SH-SY5Y (cell line): ENCODE measurements around the gene CBL.

Experiments used
- GATA2 ChIP-seq: IDR thresholded peaks from 2 replicates; pipeline ENCODE4 v1.6.1; 2011; ENCODE audit warnings: mild to moderate bottlenecking, low read depth, low read length
- GATA3 ChIP-seq: IDR thresholded peaks from 2 replicates; pipeline ENCODE4 v1.6.1; 2011; ENCODE audit warnings: low read depth, mild to moderate bottlenecking, low read length, moderate library complexity

DNA sequence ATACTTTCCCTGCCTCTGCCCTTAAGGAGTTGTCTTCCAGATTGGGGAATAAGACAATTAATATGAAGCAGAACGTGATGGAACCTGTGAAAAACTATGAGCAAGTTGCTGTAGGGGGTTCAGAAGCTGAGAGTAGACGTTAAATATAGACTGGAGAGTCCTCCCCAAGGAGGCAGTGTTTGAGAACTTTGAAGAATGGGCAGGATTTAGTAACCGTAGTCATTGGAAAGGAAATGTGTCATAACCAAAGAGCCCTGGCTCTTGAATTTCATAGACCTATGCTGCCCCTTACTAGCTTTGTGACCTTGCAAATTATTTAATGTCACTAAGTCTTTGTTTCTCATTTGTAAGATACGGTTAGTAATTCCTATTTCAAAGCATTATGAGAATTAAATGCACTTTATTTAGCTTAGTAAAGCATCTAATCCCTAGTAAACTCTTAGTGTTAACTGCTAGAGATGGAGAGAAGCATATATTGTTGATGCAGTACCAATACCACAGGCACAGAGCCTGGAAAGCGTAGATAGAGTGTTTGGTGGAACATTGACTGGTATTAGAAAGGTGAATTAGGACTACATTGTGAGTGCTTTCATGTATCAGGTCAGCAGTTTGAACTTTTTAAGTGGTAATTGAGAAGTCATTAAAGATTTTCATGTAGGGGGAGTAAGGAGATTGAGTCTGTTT lies 56.7 kb downstream of the CBL start:
- no peak for TF ChIP-seq GATA3
- TF ChIP-seq GATA2: no peak
